K562 (cell line): Measurements from ENCODE around the gene ZNF429. TPM values are rescaled to one million over a fixed set of nuclear protein-coding genes. Genes with fewer than 3 reads are reported as not detected.
A peak's percentile ranks its signal among the peaks of the same experiment; 100 is the strongest.

Source experiments
- ARID1B ChIP-seq: fragments of 450-650 bp; IDR thresholded peaks from 2 replicates; pipeline ENCODE4 v1.6.1; 2016; ENCODE audit warnings: antibody characterized with exemption, mild to moderate bottlenecking, inconsistent platforms
- EP400 ChIP-seq: fragments of 450-650 bp; IDR thresholded peaks from 2 replicates; pipeline ENCODE4 v1.6.1; 2017; ENCODE audit warnings: antibody characterized with exemption, mild to moderate bottlenecking, moderate library complexity
- ETV1 ChIP-seq: fragments of 450-650 bp; conservative IDR thresholded peaks from 2 replicates; pipeline ENCODE4 v1.6.1; 2016; ENCODE audit warnings: missing genetic modification characterization, control low read depth, low read depth, missing compliant biosample characterization
- NFATC3 ChIP-seq: fragments of 450-650 bp; IDR thresholded peaks from 2 replicates; pipeline ENCODE4 v1.6.1; 2017; ENCODE audit warnings: mild to moderate bottlenecking
- PCBP2 ChIP-seq: fragments of 200-400 bp; formaldehyde crosslinking; IDR thresholded peaks from 2 replicates; pipeline ENCODE4 v1.6.1; 2018; ENCODE audit warnings: low read length, low read depth, mild to moderate bottlenecking, moderate library complexity; ENCODE audit not compliant: poor library complexity, severe bottlenecking
- PHB ChIP-seq: fragments of 250-450 bp; sonication (Bioruptor Pico); IDR thresholded peaks from 2 replicates; pipeline ENCODE4 v1.5.0; 2021
- SMAD4 ChIP-seq: fragments of 250-450 bp; sonication (Bioruptor Pico); conservative IDR thresholded peaks from 2 replicates; pipeline ENCODE4 v1.8.0; 2021; ENCODE audit warnings: inconsistent platforms, mild to moderate bottlenecking, moderate library complexity
- SMC3 ChIP-seq: conservative IDR thresholded peaks from 2 replicates; pipeline ENCODE4 v1.6.1; 2011; ENCODE audit warnings: low read depth, low read length, improper control_type of control experiment; ENCODE audit not compliant: insufficient read depth
- SOX6 ChIP-seq: fragments of 450-650 bp; IDR thresholded peaks from 2 replicates; pipeline ENCODE4 v1.6.1; 2014; ENCODE audit warnings: mild to moderate bottlenecking
- polyA plus RNA-seq, 8 experiments: library from polyadenylated mRNA; depleted of rRNA in 4 of 8; stranded (reverse) in 5 of 8; unstranded in 3 of 8; fragments of >200 nt; fragmentation: Nextera tagmentation in 2 of 8; fragmentation: Illumina TruSeq in 1 of 8; extraction: Ambion mirVana in 2 of 8; extraction: Trizol in 1 of 8; gene quantifications; 2 replicates each; pipeline versions ENCODE4 v1.2.1 to v1.2.3, GENCODE V29; 2011 to 2014; ENCODE audit warnings: inconsistent platforms in 1 of 8, missing spikeins in 1 of 8
- total RNA-seq, 7 experiments: library from RNA; depleted of rRNA in 6 of 7; stranded (reverse); fragments of >200 nt in 6 of 7; fragmentation: Illumina TruSeq in 2 of 7; extraction: Trizol in 2 of 7; gene quantifications; 2 replicates each; pipeline versions ENCODE4 v1.2.1 to v1.2.3, GENCODE V29; 2011 to 2021; ENCODE audit warnings: low replicate concordance in 1 of 7
- TF ChIP-seq, protein P1 (sequence below): fragments of 450-650 bp; IDR thresholded peaks from 2 replicates; pipeline ENCODE4 v1.7.1; 2018; ENCODE audit warnings: mild to moderate bottlenecking, low read depth; ENCODE audit not compliant: partially characterized antibody
- TF ChIP-seq, protein P2 (sequence below): fragments of 250-450 bp; sonication (Bioruptor Pico); IDR thresholded peaks from 2 replicates; pipeline ENCODE4 v1.4.0; 2020
- TF ChIP-seq, protein P3 (sequence below): sonication (generic); formaldehyde crosslinking; IDR thresholded peaks from 2 replicates; pipeline ENCODE4 v1.8.0; 2022; ENCODE audit warnings: mild to moderate bottlenecking, missing genetic modification reagents

ZNF429 gene
- total and polyA plus RNA-seq, 9 of the 15 experiments (the other 6 are each of a cell fraction or from before 2014, with no cell fraction given) = 11.4 to 24.5 (median 16.3) TPM

DNA sequence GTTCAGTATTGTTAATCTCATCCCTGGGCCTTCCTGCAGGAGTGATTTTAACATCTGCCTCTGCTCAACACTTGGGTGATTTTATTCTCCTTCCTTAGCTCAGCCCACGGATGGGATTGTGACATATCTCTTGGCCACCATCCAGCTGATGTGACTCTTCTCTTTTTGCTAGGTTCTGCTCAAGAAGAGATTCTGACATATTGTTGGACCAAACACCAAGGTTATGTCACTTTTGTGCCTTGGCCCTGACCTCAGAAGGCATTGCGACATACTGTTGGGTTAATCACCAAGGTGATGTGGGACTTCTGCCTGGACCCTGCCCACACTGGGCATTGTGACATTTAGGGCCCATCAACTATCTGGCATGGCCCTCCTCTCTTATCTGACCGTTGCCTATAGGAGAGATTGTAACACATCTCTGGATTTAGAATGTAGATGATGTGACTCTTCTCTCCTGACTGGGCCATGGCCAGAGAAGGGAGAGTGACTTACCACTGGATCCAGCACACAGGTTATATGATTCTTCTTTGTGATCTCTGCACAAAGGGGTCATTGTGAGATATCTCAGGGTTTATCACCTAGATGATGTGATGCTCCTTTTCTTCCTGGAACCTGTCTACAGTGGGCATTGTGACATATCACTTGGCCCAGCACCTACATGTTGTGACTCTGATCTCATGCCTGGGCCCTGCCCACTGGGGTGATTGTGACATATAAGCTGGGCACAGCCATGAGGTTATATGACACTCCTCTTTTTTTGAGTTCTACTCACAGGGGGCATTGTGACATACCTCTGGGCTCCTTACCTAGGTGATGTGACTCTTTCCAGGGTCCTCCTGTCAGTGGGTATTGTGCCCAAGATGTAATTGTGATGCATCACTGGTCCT lies 88.8 kb downstream of the ZNF429 start (continued):
- TF ChIP-seq SMC3 (no peak), PHB (CRISPR knock-in tag) (0 out of 2 replicates have a peak, but pooled peaks have one; percentile 25), SOX6 (peak; percentile 72; the same call in 1 of the 2 replicates), SMAD4 (CRISPR knock-in tag) (peak; percentile 62; the same call in 1 of the 2 replicates), PCBP2 (no peak), NFATC3 (0 out of 2 replicates have a peak, but pooled peaks have one; percentile 8), ARID1B (peak; percentile 88), ETV1 (tag) (peak; percentile 24; the same call in 1 of the 2 replicates), EP400 (no peak)
- TF ChIP-seq, protein P1, sequence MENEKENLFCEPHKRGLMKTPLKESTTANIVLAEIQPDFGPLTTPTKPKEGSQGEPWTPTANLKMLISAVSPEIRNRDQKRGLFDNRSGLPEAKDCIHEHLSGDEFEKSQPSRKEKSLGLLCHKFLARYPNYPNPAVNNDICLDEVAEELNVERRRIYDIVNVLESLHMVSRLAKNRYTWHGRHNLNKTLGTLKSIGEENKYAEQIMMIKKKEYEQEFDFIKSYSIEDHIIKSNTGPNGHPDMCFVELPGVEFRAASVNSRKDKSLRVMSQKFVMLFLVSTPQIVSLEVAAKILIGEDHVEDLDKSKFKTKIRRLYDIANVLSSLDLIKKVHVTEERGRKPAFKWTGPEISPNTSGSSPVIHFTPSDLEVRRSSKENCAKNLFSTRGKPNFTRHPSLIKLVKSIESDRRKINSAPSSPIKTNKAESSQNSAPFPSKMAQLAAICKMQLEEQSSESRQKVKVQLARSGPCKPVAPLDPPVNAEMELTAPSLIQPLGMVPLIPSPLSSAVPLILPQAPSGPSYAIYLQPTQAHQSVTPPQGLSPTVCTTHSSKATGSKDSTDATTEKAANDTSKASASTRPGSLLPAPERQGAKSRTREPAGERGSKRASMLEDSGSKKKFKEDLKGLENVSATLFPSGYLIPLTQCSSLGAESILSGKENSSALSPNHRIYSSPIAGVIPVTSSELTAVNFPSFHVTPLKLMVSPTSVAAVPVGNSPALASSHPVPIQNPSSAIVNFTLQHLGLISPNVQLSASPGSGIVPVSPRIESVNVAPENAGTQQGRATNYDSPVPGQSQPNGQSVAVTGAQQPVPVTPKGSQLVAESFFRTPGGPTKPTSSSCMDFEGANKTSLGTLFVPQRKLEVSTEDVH = no peak
- TF ChIP-seq, protein P2, sequence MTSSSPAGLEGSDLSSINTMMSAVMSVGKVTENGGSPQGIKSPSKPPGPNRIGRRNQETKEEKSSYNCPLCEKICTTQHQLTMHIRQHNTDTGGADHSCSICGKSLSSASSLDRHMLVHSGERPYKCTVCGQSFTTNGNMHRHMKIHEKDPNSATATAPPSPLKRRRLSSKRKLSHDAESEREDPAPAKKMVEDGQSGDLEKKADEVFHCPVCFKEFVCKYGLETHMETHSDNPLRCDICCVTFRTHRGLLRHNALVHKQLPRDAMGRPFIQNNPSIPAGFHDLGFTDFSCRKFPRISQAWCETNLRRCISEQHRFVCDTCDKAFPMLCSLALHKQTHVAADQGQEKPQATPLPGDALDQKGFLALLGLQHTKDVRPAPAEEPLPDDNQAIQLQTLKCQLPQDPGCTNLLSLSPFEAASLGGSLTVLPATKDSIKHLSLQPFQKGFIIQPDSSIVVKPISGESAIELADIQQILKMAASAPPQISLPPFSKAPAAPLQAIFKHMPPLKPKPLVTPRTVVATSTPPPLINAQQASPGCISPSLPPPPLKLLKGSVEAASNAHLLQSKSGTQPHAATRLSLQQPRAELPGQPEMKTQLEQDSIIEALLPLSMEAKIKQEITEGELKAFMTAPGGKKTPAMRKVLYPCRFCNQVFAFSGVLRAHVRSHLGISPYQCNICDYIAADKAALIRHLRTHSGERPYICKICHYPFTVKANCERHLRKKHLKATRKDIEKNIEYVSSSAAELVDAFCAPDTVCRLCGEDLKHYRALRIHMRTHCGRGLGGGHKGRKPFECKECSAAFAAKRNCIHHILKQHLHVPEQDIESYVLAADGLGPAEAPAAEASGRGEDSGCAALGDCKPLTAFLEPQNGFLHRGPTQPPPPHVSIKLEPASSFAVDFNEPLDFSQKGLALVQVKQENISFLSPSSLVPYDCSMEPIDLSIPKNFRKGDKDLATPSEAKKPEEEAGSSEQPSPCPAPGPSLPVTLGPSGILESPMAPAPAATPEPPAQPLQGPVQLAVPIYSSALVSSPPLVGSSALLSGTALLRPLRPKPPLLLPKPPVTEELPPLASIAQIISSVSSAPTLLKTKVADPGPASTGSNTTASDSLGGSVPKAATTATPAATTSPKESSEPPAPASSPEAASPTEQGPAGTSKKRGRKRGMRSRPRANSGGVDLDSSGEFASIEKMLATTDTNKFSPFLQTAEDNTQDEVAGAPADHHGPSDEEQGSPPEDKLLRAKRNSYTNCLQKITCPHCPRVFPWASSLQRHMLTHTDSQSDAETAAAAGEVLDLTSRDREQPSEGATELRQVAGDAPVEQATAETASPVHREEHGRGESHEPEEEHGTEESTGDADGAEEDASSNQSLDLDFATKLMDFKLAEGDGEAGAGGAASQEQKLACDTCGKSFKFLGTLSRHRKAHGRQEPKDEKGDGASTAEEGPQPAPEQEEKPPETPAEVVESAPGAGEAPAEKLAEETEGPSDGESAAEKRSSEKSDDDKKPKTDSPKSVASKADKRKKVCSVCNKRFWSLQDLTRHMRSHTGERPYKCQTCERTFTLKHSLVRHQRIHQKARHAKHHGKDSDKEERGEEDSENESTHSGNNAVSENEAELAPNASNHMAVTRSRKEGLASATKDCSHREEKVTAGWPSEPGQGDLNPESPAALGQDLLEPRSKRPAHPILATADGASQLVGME = 0 out of 2 replicates have a peak, but pooled peaks have one; percentile 4
- TF ChIP-seq, protein P3, sequence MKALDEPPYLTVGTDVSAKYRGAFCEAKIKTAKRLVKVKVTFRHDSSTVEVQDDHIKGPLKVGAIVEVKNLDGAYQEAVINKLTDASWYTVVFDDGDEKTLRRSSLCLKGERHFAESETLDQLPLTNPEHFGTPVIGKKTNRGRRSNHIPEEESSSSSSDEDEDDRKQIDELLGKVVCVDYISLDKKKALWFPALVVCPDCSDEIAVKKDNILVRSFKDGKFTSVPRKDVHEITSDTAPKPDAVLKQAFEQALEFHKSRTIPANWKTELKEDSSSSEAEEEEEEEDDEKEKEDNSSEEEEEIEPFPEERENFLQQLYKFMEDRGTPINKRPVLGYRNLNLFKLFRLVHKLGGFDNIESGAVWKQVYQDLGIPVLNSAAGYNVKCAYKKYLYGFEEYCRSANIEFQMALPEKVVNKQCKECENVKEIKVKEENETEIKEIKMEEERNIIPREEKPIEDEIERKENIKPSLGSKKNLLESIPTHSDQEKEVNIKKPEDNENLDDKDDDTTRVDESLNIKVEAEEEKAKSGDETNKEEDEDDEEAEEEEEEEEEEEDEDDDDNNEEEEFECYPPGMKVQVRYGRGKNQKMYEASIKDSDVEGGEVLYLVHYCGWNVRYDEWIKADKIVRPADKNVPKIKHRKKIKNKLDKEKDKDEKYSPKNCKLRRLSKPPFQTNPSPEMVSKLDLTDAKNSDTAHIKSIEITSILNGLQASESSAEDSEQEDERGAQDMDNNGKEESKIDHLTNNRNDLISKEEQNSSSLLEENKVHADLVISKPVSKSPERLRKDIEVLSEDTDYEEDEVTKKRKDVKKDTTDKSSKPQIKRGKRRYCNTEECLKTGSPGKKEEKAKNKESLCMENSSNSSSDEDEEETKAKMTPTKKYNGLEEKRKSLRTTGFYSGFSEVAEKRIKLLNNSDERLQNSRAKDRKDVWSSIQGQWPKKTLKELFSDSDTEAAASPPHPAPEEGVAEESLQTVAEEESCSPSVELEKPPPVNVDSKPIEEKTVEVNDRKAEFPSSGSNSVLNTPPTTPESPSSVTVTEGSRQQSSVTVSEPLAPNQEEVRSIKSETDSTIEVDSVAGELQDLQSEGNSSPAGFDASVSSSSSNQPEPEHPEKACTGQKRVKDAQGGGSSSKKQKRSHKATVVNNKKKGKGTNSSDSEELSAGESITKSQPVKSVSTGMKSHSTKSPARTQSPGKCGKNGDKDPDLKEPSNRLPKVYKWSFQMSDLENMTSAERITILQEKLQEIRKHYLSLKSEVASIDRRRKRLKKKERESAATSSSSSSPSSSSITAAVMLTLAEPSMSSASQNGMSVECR (CRISPR knock-in tag) = 0 out of 2 replicates have a peak, but pooled peaks have one; percentile 24
